Measurements from ENCODE around the gene TMEM109.

- TF ChIP-seq POLR2A (IDR thresholded peaks at IDR 0.05; ENCODE audit: low read length), result no peak
- TF ChIP-seq GATA1 (IDR thresholded peaks at IDR 0.05; ENCODE audit: low read depth, low read length), result no peak
Measured at GRCh38 chr11:60950024-60950423, 36.1 kb downstream of the TMEM109 start.
